Retina (tissue), 1 donor: ENCODE results near the gene UMAD1.
A peak's percentile ranks its signal among the peaks of the same experiment; 100 is the strongest.
"Not testable (repeated sequence)": the region's sequence is repeated elsewhere in the genome, so short reads cannot be mapped to it uniquely, and the experiment has no call there.

Source experiments
- DNase-seq: peaks from one replicate; pipeline ENCODE4 v3.0.0-alpha.2; 2016

UMAD1 gene

DNA sequence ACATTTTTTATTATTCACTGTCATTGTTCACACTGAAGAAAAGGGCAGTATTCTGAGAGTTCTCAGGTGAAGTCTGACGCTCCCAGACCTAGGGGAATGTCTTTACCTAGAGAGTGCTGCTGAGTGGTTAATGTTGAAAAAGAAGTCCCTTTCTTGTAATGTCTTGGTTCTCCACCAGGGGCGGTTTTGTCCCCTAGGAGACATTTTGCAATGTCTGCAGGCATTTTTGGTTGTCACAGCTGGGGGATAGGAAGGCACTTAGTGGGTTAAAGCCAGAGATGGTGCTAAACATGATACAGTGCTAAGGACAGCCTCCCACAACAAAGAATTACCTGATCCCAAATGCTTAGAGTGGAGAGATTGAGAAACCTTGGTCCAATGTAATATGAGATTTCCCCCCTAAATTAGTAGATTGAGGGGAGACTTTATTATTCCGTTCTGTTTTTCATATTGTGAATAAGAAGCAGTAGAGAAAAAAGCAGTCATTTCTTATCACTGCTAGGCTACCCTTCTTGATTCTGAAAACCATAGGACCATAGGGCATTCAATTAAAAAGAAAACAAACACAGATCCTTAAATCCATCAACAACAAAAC lies 13.1 kb downstream of the UMAD1 start:
- DNase-seq = no peak

DNA sequence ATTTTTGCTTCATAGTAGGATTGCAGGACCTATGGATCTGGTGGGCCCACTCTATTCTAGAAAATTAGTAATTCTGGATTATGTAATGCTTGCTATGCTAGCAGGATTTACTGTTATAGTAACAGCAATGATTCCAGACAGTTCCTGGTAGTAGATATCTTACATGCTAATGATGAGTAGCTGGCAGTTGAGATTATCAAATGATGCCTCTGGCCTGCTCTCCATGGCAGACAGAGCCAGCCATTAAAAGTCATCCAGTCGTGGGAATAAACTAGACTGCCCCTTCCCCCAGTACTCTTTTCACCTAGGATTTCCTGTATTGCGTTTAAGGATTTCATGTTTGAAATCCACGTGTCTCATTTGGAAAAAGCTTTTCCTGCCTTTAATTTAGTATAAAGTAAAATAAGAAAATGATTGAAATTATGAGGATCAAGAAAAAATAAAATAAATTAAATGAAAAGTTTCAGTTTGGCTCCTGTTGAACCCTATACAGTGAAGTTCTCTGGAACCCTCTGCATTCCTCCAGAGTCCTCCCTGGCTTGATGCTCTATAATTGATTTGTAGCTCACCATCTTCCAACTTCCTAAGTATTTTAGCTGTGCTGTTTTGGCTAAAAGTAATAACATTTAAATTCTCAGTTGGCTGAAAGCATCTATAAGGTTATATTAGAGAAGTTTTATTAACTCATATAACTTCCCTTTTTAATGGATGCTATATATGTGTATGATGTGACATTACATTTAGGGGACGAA lies 14.6 kb downstream of the UMAD1 start:
- no peak for DNase-seq

DNA sequence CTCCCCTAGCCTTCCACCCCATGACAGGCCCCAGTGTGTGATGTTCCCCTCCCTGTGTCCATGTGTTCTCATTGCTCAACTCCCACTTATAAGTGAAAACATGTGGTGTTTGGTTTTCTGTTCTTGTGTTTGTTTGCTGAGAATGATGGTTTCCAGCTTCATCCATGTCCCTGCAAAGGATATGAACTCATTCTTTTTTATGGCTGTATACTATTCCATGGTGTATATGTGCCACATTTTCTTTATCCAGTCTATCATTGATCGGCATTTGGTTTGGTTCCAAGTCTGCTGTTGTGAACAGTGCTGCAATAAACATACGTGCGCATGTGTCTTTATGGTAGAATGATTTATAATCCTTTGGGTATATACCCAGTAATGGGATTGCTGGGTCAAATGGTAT lies 15.9 kb downstream of the UMAD1 start:
- DNase-seq = not testable (repeated sequence)

DNA sequence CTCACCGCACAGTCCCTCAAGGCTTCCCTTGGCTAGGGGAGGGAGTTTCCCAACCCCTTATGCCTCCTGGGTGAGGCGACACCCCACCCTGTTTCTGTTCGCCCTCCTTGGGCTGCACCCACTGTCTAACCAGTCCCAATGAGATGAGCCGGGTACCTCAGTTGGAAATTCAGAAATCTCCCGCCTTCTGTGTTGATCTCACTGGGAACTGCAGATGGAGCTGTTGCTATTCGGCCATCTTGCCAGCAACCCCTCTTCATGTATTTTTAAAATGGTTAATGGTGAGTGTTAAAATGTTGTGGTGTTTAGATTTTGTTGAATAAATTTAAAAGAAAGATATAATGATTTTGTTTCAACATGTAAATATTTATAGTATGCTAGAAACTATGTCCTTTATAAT lies 22.0 kb downstream of the UMAD1 start:
- DNase-seq = peak; percentile 19

DNA sequence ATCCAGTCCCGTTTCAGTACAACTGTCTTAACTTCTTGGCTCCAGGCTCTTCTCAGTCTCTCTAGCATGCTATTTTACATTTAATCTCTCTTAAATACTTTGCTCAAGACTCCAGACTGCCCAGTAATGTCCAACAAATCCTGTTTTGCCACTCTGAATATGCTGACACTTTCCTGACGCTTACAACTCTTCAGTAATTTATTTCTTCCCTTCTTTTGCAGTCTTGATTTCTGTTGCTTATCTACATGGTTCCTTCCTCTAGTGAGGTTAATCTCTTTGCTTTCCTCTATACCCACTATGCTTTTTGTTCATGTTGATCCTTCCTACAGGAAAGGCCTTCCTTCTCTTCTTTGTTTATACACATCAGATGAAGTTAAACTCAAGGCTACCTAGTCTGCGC lies 23.7 kb downstream of the UMAD1 start:
- DNase-seq = no peak

DNA sequence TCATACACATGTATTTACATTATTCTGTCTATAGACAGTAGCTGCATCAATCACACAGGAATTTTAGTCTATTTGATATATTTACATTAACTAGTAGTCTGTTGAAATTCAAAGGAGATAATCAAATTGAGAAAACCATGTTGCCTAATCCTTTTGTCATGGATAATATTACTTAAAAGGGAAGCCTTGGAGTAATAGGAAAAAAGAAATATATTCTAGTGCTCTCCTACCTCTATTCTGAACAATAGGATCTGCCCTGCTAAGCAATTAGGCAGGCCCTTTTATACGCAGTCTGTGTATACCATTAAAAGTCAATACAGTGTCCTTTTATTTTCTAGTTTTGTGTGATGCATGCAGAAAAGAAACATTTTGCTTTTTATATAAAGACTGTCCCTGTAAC lies 24.5 kb downstream of the UMAD1 start:
- DNase-seq = no peak

DNA sequence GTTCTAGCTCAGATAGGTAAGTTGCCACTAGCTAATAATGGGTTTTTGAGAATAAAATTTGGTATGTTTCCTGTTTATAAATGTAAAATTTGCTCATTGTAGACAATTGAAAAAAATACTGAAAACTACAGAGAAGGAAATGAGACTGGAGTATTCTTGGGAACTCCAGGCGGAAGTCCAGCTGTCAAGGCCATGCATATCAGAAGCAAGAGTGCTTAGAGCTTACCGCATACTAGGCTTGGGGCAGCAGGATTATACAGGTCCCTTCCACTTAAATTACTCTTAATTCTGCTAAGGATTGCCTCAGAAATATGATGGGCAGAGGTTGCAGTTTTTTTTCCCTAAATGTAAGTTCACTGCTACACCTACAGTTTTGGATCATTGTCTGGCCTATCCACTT lies 26.6 kb downstream of the UMAD1 start:
- DNase-seq = no peak

DNA sequence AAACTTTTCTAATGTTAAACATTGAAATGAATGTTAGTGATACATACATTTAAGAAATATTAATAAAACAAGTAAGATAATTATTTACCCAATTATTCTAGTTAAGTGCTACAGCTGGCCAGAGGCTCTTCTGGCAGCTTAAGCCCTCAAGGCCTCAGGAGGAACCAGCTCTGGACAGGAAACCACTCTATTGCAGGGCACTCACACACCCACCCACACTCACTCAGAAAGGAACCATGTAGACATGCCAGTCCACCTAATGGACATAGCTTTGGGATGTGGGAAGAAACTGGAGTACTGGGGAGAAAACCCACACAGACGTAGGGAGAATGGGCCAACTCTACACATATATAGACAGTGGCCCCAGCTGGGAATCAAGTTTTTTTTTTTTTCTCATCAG lies 28.2 kb downstream of the UMAD1 start:
- DNase-seq = no peak

DNA sequence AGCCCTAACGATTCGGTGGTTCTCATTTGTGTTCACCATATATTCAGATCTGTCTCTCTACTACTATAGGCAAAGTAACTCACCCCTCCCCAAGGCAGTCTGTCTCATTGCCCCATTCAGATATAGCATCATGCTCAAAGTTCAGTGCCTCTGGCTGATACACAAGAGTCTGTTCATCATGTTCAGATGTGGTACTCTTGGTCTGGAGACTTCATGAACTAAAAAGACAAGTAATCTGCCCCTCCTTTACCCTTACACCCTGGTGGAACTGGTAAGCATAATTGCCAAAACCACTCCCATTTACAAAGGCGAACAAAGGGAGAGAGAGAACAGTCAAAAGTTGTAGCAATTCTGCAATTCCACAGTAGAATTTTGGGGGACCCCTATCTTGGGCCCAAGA lies 29.9 kb downstream of the UMAD1 start:
- no peak for DNase-seq

DNA sequence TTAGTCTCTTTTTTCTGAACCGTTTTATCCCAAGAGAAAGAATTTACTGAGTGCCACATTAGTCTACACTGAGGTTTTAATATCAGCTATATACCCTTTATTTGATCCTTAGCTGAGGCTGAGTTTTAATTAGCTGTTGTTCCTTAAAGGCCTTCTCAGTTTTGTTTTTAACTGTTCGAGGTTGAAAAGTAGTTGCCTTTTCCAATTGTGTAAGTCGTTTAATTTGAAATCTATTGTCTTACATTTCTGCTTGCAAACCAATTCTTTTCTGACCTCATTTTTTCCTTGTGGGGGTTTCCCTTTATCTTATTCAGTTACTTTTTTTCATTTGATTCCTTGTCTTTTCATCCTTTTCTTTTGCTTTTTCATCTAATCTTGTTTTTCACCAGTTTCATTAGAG lies 30.8 kb downstream of the UMAD1 start:
- no peak for DNase-seq

DNA sequence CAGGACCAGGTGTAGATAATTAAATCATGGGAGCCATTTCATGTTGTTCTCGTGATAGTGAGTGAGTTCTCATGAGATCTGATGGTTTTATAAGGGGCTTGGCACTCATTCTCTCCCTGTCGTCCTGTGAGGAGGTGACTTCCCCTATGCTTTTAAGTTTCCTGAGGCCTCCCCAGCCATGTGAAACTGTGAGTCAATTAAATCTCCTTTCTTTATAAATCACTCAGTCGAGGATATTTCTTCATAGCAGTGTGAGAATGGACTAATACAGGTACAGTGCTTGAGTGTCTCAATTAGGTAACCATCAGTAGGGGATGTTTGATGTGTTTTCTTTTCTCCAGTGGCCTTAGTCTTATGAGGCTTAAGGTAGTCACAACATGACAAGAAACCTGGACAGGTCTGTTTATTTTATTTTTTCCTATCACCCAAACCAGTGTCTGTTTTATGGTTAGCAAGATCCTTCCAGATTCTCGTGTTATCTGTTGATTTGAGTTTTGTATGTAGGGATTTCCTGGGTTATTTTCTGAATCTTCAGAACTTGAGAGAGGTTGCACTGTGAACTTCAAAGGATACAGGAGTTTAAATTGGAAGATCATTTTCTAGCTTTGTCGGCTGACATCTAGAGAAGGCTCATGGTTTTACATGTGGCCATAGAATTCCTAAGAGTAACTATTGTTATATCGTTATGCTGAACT lies 32.1 kb downstream of the UMAD1 start:
- no peak for DNase-seq

DNA sequence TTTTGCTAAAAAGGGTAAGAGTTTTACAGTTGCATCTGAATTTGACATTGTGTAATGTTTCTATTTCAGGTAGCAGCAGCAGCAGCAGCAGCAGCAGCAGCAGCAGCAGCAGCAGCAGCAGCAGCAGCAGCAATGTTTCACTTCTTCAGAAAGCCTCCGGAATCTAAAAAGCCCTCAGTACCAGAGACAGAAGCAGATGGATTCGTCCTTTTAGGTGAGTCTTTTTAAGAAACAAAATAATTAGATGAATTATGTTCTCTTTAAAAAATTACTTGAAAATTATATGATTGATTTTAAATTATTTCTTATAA lies 32.6 kb downstream of the UMAD1 start:
- DNase-seq = no peak

DNA sequence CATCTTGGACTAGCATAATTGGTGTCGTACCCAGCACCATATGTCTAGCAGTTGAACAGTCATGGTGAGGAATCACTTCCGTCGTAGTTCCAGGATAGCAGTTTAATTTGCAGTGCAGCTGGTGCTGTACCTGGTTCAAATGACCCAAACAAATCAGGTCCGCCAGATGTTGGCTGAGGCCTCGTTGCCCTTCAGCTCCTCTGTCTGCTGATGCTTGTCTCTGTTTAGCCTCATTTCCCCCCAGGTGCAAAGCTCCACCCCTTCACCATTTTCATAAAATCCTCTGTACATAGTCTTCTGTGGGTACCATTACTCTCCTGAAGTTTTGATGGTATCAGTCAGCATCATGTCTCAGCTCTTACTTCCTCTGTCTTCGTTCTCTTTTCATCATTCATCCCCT lies 35.1 kb downstream of the UMAD1 start:
- no peak for DNase-seq

DNA sequence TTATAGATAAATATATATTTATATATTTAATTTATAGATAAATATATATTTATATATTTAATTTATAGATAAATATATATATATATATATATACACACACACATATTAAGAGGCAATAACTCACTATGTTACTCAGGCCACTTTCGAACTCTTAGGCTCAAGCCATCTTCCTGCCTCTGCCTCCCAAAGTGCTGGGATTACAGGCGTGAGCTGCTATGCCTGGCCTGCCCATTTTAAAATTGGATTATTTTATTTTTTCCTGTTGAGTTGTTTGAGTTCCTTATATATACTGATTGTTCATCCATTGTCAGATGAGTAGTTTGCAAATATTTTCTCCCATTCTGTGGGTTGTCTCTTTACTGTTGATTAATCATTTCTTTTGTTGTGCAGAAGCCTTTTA lies 39.1 kb downstream of the UMAD1 start:
- peak; percentile 22 for DNase-seq

DNA sequence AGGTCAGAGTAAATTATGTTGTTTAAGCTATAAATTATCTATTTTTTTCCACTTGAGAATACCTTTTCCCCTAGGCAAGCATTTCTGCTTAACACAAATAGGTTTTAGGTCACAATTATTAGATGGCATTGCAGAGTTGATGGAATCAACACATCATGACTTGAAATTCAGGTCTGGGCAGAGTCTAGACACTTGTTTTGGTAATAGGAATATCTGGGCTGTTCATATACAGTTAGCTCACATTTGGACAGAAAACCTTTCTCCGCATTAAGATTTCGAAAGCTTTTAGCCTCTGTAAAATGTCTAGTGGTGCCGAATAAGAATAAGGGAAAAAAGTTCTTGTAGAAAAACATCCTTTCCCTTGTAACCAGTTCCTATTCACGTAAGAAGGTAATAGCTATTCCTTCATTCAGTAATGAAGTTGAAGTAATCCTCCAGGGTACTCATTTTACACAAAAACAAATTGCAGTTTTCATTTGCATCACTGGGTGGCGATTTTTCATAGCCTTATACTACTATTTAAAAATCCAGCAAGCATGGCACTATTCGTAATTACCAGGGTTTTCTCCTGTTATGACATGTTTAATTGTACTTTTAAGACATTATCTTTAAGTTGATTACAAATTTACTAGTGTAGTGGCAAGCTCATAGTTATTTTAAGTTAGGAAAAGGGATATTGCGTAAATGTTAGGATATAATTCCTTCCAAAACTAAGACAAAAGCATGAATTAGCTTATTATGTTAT lies 40.8 kb downstream of the UMAD1 start:
- DNase-seq = peak; percentile 53

DNA sequence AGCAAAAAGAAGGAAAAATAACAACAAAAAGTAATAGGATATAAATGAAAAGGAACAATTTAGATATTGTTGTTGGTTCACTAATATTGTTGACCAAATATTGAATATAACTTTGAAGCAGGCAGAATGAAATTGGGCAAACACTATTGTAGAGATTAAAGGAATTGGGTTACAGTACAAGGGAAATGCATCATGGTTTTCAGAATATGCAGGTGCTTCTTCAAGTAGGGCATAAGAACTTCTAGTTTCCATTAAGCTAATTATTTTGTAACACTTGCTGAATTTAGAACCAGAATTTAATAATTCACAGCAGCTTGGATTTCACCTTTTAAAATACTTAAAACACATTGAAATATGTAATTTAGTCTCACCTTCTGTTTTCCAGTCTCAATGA lies 41.4 kb downstream of the UMAD1 start:
- no peak for DNase-seq

DNA sequence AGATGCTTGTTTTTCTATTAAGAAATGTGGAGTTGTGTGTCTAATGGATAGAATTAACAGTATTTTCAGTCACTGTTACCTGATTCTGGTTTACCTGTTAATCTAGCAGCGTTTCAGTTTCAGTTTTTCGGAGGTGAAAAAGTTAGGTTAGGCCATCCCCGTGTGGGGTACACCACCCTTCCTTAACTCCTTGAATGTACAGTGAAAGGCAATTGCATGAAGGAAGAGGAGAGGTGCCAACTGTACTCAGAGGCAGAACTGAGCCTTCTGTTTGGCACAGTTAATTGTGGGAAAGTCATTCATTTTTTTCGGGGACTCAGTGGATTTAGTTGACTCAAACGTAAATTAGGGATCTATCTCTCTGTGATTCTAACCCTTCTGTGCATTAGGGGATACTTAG lies 42.3 kb downstream of the UMAD1 start:
- no peak for DNase-seq

DNA sequence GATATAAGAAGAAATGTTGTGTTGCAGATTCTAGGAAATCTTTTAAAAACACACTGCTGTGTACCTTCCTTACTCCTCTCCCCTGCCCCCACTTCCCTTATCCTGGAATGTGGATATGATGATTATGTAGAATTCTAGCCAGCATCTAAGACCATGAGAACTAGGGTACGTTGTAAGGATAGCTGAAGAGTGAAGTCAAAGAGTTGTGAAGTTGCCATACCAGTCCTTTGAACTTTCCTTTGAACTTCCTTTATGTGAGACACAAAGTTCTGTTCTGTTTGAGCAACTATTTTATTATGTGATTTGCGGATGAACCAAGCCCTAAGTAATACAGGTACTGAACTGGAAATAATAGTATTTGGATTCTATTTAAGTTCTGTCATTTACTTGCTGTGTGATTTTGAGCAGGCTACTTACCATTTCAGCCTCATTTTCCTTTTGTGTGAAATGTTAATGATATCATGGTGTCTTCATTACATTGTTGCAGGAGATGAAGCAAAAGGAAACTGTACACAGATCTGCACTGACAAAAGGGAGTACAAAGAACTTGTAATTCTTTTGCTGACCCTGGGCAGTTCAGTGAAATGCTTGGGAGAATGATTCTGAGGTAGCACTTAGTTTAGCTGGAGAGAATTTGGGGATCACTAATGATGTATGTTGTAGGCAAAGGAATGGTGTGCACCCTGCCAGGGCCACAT lies 46.4 kb downstream of the UMAD1 start:
- DNase-seq = no peak

DNA sequence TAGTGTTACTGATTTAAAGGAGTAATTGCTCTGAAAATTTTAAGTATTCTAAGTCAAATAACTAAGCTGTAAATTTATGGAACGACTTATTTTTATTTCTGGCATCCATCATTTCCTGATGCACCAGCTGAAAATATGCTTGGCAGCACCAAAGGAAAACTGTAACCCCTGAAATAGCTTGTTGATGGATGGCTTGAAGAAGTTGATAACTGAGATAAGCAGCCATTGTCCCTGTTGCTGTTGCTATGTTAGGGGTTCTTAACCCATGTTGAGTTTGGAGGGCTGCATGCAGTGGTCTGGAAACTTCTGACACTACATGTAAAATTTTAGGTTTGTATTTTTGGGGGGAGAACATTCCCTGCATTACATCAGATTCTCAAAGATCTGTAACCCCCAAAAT lies 47.2 kb downstream of the UMAD1 start:
- DNase-seq = no peak

DNA sequence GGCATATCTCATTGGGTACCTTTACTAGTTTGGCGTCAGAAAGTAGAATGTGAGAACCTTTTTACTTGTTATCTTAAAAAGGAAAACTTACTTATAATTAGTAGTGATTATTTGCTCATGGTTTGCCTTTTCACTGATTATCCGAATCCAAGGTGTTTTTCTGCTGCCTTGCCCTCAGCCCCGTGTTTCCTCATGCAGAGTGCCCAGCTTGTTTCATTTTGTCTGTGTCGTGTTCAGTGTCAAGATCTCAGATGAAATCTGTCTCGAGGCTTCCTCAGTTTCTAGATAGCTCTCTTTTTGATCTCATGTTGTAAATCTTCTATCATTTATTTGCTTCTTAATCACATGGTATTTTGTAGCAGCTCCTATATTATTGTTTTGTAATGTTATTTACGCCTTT lies 47.8 kb downstream of the UMAD1 start:
- DNase-seq = no peak

DNA sequence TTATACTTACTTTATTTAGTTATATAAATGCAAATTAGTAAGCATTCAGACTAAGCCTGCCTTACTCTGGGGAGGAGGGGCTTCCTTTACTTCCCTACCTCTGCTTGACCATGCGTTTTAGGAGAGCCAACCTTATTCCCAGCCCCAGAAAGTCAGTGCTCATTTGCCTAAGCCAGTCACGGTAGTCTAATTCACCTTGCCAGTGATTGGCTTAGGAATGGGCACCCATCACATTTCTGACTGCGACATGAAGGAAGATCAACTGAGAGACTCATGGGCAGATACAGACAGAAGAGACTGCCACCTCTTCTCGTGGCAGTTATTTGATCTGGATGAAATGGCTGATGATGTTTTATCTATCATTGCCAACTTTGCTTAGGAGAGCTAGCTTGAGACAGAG lies 48.4 kb downstream of the UMAD1 start:
- DNase-seq = no peak

DNA sequence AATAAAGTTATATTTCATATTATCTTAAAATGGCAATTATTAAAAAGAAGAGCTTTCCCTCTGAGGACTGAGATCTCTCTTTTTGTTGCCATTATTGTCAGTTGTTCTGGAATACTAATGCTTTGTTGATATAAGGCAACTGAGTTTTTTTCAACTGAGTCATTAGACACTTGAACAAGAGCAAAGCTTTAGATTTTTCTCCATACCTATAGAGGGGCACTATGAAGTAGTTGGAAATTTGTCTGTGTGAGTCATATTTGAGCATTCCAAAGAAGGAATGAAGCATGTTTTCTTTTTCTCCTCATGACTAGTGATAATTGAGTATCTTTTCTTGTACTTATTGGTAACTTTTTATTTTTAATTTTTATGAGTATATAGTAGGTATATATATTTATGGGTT lies 53.3 kb downstream of the UMAD1 start:
- DNase-seq = no peak

DNA sequence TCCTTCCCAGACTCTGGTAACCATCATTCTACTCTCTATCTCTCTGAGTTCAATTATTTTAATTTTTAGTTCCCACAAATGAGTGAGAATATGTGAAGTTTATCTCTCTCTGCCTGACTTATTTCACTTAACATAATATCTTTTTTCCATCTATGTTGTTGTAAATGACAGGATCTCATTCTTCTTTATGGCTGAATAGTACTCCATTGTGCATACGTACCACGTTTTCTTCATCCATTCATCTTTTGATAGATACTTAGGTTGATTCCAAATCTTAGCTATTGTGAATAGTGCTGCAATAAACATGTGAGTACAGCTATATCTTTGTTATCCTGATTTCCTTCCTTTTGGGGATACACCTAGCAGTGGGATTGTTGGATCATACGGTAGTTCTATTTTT lies 54.0 kb downstream of the UMAD1 start:
- DNase-seq = no peak
